ENCODE results near the gene RALGPS2.
"Not testable (repeated sequence)": the region's sequence is repeated elsewhere in the genome, so short reads cannot be mapped to it uniquely, and the experiment has no call there.

Gene RALGPS2

GRCh38 chr1:178847396-178847849 is 122.4 kb downstream of the RALGPS2 start:
- H3K4me3 ChIP-seq (ENCODE audit: low read depth, low read length): no peak overlapping the region
- DNase-seq (ENCODE audit: low read depth): no peak
- TF ChIP-seq, protein P1, sequence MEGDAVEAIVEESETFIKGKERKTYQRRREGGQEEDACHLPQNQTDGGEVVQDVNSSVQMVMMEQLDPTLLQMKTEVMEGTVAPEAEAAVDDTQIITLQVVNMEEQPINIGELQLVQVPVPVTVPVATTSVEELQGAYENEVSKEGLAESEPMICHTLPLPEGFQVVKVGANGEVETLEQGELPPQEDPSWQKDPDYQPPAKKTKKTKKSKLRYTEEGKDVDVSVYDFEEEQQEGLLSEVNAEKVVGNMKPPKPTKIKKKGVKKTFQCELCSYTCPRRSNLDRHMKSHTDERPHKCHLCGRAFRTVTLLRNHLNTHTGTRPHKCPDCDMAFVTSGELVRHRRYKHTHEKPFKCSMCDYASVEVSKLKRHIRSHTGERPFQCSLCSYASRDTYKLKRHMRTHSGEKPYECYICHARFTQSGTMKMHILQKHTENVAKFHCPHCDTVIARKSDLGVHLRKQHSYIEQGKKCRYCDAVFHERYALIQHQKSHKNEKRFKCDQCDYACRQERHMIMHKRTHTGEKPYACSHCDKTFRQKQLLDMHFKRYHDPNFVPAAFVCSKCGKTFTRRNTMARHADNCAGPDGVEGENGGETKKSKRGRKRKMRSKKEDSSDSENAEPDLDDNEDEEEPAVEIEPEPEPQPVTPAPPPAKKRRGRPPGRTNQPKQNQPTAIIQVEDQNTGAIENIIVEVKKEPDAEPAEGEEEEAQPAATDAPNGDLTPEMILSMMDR (IDR thresholded peaks at IDR 0.05; ENCODE audit: control insufficient read depth, extremely low read depth, insufficient read depth): no peak

GRCh38 chr1:178847919-178848318 is 122.9 kb downstream of the RALGPS2 start:
- not testable (repeated sequence) for DNase-seq (ENCODE audit: low read depth); H3K4me3 ChIP-seq (ENCODE audit: low read depth, low read length)

- TF ChIP-seq, protein P1 (IDR thresholded peaks at IDR 0.05; ENCODE audit: control insufficient read depth, extremely low read depth, insufficient read depth): no peak
- no peak overlapping the region for H3K4me3 ChIP-seq (ENCODE audit: low read depth, low read length)
- no peak for DNase-seq (ENCODE audit: low read depth)
Observed at GRCh38 chr1:178849918-178850317, 124.9 kb downstream of the RALGPS2 start.

GRCh38 chr1:178857126-178857525 is 132.1 kb downstream of the RALGPS2 start:
- H3K4me3 ChIP-seq (ENCODE audit: low read depth, low read length): no peak overlapping the region
- no peak for DNase-seq (ENCODE audit: low read depth)
- TF ChIP-seq, protein P1 (IDR thresholded peaks at IDR 0.05; ENCODE audit: control insufficient read depth, extremely low read depth, insufficient read depth): no peak

DNA sequence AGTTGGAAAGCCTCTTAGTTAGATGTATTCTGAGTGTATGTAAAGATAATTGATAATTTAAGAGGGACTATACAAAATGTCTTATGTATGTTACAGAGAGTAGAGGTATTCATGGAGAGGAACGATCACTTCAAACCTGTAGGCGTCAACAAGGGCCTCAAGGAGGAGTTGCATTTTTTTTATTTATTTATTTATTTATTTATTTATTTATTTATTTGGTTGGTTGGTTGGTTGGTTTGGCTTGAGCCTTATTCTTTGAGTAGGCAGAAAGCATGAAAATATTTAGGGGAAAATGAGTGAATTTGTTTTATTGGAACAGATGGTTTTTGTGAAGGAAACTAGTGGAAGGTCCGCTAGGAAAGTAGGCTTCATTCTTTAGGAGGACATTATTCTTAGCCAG is 137.4 kb downstream of the RALGPS2 start:
- no peak overlapping the region for H3K4me3 ChIP-seq (ENCODE audit: low read depth, low read length)
- TF ChIP-seq, protein P1 (IDR thresholded peaks at IDR 0.05; ENCODE audit: control insufficient read depth, extremely low read depth, insufficient read depth): no peak
- no peak for DNase-seq (ENCODE audit: low read depth)

DNA sequence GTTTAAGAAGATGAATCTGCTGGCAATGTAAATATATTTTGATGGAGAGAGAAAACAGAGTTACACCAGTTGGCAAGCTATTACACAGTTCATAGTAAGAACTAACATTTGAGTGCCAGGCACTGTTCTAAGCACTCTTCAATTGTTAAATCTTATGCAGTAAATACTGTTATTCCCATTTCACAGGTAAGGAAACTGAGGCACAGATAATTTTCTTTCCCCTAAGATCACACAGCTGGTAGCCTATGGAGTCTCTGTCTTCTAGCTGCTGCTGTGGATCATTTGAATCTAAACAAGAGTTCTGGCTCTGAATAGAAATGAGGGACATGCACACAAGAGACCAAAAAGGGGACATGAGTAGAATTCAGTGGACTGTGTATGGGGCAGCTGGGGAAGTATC is 137.8 kb downstream of the RALGPS2 start:
- TF ChIP-seq, protein P1 (IDR thresholded peaks at IDR 0.05; ENCODE audit: control insufficient read depth, extremely low read depth, insufficient read depth): no peak
- no peak for DNase-seq (ENCODE audit: low read depth)
- H3K4me3 ChIP-seq (ENCODE audit: low read depth, low read length): no peak overlapping the region

GRCh38 chr1:178864326-178864725 is 139.3 kb downstream of the RALGPS2 start:
- TF ChIP-seq, protein P1 (IDR thresholded peaks at IDR 0.05; ENCODE audit: control insufficient read depth, extremely low read depth, insufficient read depth): no peak
- H3K4me3 ChIP-seq (ENCODE audit: low read depth, low read length): no peak overlapping the region
- no peak for DNase-seq (ENCODE audit: low read depth)
